Measurements from ENCODE around the gene SMARCAL1.

SMARCAL1 gene

DNA sequence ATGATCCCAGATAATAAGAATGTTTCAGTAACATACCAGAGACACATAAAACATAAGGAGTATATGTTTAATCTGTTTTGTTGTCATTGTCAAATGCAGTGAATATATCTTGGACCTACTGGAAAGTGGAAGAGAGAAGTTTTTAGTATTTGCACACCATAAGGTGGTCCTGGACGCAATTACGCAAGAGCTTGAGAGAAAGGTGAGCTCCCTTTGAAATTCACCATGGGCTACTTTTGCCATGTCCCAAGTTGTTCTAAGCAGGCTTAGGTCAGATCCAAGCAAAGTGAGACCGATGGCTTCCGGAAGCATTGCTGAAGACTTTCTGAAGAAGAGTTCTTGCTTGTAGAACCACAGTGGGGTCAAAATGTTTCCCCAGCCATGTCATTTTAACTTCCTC, 55.6 kb downstream of the SMARCAL1 start:
- H3K27ac ChIP-seq, result no peak overlapping the region
- TF ChIP-seq CTCF (conservative IDR thresholded peaks at IDR 0.05), result no peak

DNA sequence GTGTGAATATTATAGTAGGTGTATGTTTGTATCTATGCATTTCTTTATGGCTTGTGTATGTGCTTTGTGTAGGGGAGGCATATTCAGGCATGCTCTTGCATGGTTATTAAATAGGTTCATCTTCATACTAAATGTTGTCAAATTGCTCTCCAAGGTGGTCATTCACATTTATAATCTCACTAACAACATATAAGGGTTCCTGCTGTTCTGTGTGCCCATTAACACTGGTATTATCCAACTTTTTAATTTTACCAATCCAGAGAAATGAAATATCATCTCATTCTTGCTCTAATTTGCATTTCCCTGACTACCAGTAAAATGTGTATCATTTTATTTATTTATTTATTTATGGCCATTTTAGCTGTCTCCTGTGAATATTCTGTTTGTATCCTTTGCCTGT, 57.4 kb downstream of the SMARCAL1 start:
- no peak for TF ChIP-seq CTCF (conservative IDR thresholded peaks at IDR 0.05)
- no peak overlapping the region for H3K27ac ChIP-seq

DNA sequence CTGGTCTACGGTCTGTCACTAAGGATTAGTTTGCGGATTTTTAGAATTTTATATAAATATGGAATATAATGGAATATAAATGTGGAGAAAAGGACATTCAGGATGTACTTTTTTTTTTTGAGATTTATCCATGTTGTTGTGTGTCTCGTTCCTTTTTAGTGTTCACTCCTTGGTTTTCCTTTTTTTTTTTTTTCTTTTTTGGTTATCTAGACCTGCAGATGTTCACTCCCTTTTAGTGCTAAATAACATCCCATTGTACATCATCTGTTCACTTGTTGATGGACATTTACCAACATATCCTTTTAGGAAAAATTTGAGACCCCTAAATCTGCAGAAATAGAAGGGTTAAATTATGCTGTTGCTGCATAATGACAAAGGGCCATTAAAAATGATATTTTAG, 60.9 kb downstream of the SMARCAL1 start:
- no peak overlapping the region for H3K27ac ChIP-seq
- TF ChIP-seq CTCF (conservative IDR thresholded peaks at IDR 0.05), result no peak

DNA sequence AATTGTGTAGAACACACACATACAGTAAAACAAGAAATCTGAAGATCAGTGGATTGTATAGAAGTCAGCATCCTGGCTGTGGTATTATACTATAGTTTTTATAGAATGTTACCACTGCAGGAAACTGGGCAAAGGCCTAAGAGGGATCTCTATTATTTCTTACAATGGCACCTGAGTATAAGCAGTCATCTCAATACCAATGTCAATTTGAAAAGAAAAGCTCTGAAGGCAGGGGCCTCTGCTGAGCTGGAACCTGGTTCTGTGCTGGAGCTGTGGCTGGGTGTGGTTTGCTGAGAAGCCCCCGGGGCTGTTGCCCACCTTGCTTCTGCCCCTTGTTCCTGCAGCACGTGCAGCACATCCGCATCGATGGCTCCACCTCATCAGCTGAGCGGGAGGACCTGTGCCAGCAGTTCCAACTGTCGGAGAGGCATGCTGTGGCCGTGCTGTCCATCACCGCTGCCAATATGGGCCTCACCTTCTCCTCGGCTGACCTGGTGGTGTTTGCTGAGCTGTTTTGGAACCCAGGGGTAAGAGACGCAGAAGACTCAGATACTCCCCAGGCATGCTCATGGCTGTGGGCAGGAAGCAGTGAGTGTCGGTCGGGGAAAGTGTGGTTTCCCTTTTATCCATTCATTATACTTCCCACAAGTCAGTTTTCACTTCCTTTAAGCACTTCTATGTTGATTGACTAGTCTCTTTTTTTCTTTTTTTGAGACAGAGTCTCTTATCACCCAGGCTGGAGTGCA, 62.8 kb downstream of the SMARCAL1 start:
- H3K27ac ChIP-seq, result no peak overlapping the region
- TF ChIP-seq CTCF (conservative IDR thresholded peaks at IDR 0.05), result no peak

DNA sequence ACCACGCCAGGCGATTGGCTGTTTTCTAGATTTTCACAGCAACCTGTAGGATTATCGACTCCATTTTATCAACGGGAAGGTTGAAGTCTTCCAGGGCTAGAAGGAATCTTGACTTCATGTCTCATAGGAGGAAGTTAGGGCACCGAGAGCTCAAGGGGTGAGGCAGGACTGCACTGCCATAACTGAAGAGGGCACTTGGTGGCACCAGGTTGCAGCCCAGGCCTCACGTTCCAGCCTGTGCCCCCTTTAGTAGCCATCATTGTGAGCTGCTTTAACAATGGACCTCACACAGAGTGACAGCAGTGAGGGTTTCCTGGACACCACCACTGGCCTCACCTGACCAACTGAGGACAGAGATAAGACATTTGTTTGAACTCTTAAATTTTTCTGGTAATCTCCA, 63.5 kb downstream of the SMARCAL1 start:
- H3K27ac ChIP-seq, result no peak overlapping the region
- no peak for TF ChIP-seq CTCF (conservative IDR thresholded peaks at IDR 0.05)

DNA sequence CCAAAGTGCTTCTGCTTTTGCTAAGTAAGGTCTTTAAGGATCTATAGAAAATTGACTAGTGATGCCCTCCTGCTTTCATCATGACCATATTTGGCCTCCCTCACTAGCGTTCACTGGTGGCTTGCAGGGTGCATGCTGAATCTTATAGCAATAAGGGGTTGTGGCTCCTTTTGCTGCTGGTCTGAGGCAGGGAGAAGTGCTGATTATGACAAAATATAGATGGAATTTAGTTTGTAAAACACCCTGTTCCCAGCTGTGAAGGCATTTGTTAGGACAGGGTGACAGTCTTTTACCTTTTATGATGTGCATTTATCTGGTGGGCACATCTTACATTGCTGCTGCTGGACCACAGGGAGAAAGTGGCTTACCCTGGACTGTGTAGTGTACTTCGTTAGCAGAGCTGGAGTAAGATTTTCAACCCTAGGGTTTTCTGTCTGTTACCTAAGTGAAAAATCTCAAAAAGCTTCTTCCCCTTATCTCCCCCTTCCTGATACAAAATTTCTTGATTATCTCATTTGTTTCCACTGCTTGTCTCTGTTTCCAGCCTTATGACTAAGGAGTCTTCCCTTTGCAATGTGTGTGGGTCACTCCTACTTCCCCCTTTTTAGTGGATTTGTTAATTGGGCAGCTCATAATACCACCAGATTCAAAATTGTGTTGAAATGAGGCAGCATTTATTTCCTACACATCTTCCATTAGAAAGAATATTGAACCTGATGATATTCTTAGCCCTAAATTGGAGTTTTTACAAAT, 65.2 kb downstream of the SMARCAL1 start:
- TF ChIP-seq CTCF (conservative IDR thresholded peaks at IDR 0.05), result no peak
- no peak overlapping the region for H3K27ac ChIP-seq

- no peak for TF ChIP-seq CTCF (conservative IDR thresholded peaks at IDR 0.05)
- no peak overlapping the region for H3K27ac ChIP-seq
Observed at GRCh38 chr2:216478151-216478550, 65.9 kb downstream of the SMARCAL1 start.
